Suppressor macrophage treated with lipopolysaccharide for 4 hours (primary cell): ENCODE data around the gene CEBPE.
A peak's percentile ranks its signal among the peaks of the same experiment; 100 is the strongest.

ENCODE experiments used
- DNase-seq: peaks from one replicate; pipeline ENCODE4 v3.0.0-alpha.2; 2020

CEBPE gene

GRCh38 chr14:23071921-23072539, 47.0 kb downstream of the CEBPE start:
- no peak for DNase-seq

GRCh38 chr14:23071244-23071920, 47.7 kb downstream of the CEBPE start:
- DNase-seq: peak; percentile 83

GRCh38 chr14:23070262-23071129, 48.6 kb downstream of the CEBPE start:
- DNase-seq: peak; percentile 39

GRCh38 chr14:23069413-23069806, 49.6 kb downstream of the CEBPE start:
- DNase-seq: peak; percentile 38

GRCh38 chr14:23068789-23069412, 50.2 kb downstream of the CEBPE start:
- DNase-seq: peak; percentile 88

GRCh38 chr14:23067847-23068788, 50.9 kb downstream of the CEBPE start:
- DNase-seq: no peak
